Astrocyte of the hippocampus (primary cell): ENCODE measurements around the gene MYH10.
A peak's percentile ranks its signal among the peaks of the same experiment; 100 is the strongest.
"Not testable (repeated sequence)": the region's sequence is repeated elsewhere in the genome, so short reads cannot be mapped to it uniquely, and the experiment has no call there.

Experiments used
- DNase-seq: peaks from one replicate; pipeline ENCODE4 v3.0.0; 2011; ENCODE audit warnings: low read depth, low spot score

Gene MYH10

GRCh38 chr17:8557176-8557806 lies 73.2 kb downstream of the MYH10 start:
- peak; percentile 41 for DNase-seq

- DNase-seq = peak; percentile 20
These were observed 74.5 kb downstream of the MYH10 start for GRCh38 chr17:8556074-8556473.

- no peak for DNase-seq
These were observed 75.5 kb downstream of the MYH10 start for GRCh38 chr17:8555062-8555461.

- no peak for DNase-seq
These were observed 77.8 kb downstream of the MYH10 start for GRCh38 chr17:8552577-8553320.

- no peak for DNase-seq
These were observed 87.7 kb downstream of the MYH10 start for GRCh38 chr17:8542599-8543502.

- DNase-seq = not testable (repeated sequence)
These were observed 90.5 kb downstream of the MYH10 start for GRCh38 chr17:8539976-8540375.

GRCh38 chr17:8537734-8538133 lies 92.8 kb downstream of the MYH10 start:
- no peak for DNase-seq

GRCh38 chr17:8534498-8535188 lies 95.9 kb downstream of the MYH10 start:
- no peak for DNase-seq

GRCh38 chr17:8532021-8532420 lies 98.5 kb downstream of the MYH10 start:
- DNase-seq = peak; percentile 36

- no peak for DNase-seq
These were observed 107.9 kb downstream of the MYH10 start for GRCh38 chr17:8522577-8522976.

GRCh38 chr17:8520981-8521380 lies 109.5 kb downstream of the MYH10 start:
- DNase-seq = no peak

GRCh38 chr17:8518850-8519249 lies 111.7 kb downstream of the MYH10 start:
- no peak for DNase-seq

- DNase-seq = no peak
These were observed 112.2 kb downstream of the MYH10 start for GRCh38 chr17:8518326-8518725.

- no peak for DNase-seq
These were observed 115.7 kb downstream of the MYH10 start for GRCh38 chr17:8514801-8515200.

GRCh38 chr17:8506145-8506544 lies 124.4 kb downstream of the MYH10 start:
- DNase-seq = no peak

- no peak for DNase-seq
These were observed 125.9 kb downstream of the MYH10 start for GRCh38 chr17:8504460-8505207.

- DNase-seq = no peak
These were observed 126.7 kb downstream of the MYH10 start for GRCh38 chr17:8503807-8504206.

GRCh38 chr17:8503368-8503767 lies 127.2 kb downstream of the MYH10 start:
- no peak for DNase-seq

GRCh38 chr17:8502126-8502525 lies 128.4 kb downstream of the MYH10 start:
- no peak for DNase-seq

GRCh38 chr17:8500609-8501008 lies 129.9 kb downstream of the MYH10 start:
- DNase-seq = no peak

GRCh38 chr17:8499614-8500013 lies 130.9 kb downstream of the MYH10 start:
- DNase-seq = no peak
